HG03196 (cell line): ENCODE measurements around the gene N4BP2.
A peak's percentile ranks its signal among the peaks of the same experiment; 100 is the strongest.

Experiments
- ATAC-seq: cut with Tn5 transposase; IDR thresholded peaks from one replicate; pipeline ENCODE4 v1.9.1; 2021; ENCODE audit not compliant: unreplicated experiment

The N4BP2 gene

DNA sequence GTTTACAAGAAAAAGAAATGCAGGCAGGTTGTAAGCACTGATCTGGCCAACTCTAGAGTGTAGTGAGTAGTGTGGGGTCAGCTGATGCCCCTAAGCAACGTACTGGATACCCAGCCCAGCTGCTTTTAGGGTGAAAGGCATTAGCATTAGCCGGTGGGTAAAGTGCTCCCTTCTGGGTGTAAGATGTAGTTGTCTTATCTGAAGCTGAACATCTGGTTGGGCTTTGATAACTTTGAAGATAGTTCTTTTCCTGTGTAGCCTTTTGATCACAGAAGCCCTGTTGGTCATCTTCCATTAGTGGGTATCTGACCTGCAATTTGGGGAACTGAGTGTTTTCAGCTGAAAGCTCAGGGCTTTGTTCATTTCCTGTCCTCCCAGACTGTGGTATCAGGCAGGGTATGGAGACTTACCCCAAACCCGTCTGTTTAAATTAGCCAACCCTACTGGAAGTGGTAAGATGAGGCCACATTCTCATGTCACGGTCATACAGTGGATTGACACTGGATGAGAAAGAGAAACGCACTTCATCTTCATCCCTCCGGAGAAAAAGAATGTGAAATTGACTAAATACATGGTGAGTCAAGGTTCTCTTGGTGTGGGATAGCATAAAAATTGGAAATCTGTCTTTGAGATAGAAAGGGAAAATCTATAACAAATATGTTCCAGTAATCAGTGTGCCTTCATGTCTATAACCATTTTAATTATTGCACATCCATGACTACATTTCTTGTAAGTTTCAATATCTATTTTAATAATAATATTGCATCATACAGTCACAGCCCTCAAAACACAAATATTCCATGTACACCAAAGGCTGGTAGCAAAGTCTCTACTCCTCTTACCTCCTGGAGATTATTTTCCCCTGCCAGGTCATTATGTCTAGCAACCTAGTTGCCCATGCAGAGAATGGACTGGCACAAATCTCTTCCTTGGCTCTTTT is 148.9 kb downstream of the N4BP2 start:
- ATAC-seq = peak; percentile 63

DNA sequence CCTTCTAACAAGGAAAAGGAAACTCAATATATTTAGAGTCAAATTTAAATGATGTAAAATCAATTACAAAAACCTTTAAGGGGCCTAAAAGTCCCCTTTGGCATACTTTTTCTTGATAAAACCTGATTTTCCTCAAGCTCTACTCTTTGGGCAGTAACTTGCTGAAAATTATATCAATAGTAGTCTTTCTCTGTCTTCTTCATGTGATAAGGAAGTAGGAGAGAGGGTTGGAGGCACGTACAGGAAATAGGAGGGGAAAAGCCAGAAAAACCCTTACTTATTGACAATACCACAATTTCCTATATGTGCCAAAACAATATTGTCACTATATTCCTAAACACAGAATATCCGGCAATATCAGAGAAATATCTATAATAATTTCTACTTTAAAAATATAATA is 149.8 kb downstream of the N4BP2 start:
- ATAC-seq = no peak
